ENCODE data around the gene ZSCAN10. TPM values are rescaled to one million over a fixed set of nuclear protein-coding genes. Genes with fewer than 3 reads are reported as not detected.

ZSCAN10 gene
- total and polyA plus RNA-seq, 9 of the 15 experiments (the other 6 are each of a cell fraction or from before 2014, with no cell fraction given): 0.22 TPM; not detected in 8

DNA sequence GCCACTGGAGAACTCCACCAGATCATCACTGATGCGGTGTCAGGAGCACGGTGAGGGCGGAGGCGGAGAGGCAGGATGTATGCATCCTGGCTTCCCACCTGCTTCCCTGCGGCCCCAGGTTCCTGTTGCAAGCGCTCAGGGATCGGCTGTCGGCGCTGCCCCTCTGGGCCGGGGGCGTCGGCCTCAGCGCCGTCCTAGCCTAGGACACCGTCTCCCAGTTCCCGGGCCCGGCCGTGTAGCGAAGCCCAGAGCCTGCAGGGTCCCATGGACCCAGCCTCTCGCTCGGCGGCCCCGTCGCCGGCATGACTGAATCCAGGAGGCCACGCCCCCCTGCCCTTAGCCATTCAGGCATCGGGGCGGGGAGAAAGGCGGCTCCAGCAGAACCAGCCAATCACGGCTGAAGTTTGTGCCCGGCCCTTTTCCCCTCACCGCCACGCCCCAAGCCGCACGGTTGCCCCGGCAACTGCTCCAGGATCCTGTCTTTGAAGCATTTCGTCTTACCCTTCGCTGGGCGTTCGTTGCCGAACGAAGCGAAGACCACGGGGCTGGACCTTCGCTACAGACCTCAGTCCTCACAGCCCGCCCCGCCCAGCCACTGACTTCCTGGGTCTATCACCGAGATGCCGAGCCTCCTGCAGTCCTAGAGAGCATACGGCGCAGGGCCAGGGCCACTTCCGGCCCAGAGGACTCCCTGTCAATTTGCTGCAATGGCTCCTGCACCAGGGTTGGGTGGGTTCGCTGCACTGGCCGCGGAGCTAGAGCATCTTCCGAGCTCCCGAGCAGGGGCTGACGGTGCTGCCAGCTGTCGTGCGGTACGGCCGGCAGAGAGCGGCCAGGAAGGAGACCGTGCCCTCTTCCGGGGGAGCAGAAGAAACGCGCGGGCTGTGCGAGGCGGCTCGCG is 25.1 kb upstream of the ZSCAN10 start (continued):
- TF ChIP-seq POLR2H (tag; IDR thresholded peaks at IDR 0.05; ENCODE audit: low read depth) (no peak), ZNF41 (CRISPR knock-in tag; conservative IDR thresholded peaks at IDR 0.05) (no peak), OTX1 (CRISPR knock-in tag; IDR thresholded peaks at IDR 0.05) (no peak), TAF7 (tag; IDR thresholded peaks at IDR 0.05) (peak; percentile 66; the same call in 1 of the 2 replicates), ZNF695 (CRISPR knock-in tag; IDR thresholded peaks at IDR 0.05) (no peak), ZNF184 (CRISPR knock-in tag; IDR thresholded peaks at IDR 0.05) (no peak), MYC (IDR thresholded peaks at IDR 0.05; ENCODE audit: low read depth, low read length) (peak; percentile 13; the same call in 1 of the 2 replicates), MYC (CRISPR knock-in tag; IDR thresholded peaks at IDR 0.05; ENCODE audit: borderline replicate concordance, low read depth) (0 out of 2 replicates have a peak, but pooled peaks have one; percentile 15), NFYB (IDR thresholded peaks at IDR 0.05; ENCODE audit: extremely low read depth, insufficient read length) (peak; percentile 33), FOS (IDR thresholded peaks at IDR 0.05; ENCODE audit: extremely low read depth, insufficient read length) (no peak), MIER1 (IDR thresholded peaks at IDR 0.05; ENCODE audit: low read depth) (no peak), EP400 (IDR thresholded peaks at IDR 0.05) (peak; percentile 72), ZNF12 (CRISPR knock-in tag; IDR thresholded peaks at IDR 0.05) (peak; percentile 53), ZNF79 (CRISPR knock-in tag; IDR thresholded peaks at IDR 0.05; ENCODE audit: low read depth) (no peak), CHD4 (IDR thresholded peaks at IDR 0.05; ENCODE audit: insufficient read depth, insufficient replicate concordance, low read depth, low read length, poor library complexity, severe bottlenecking) (no peak), SMARCA5 (IDR thresholded peaks at IDR 0.05) (no peak), HMGN3 (IDR thresholded peaks at IDR 0.05; ENCODE audit: borderline replicate concordance, extremely low read depth, insufficient read length, low read depth, low read length) (peak; percentile 53), DIDO1 (tag; IDR thresholded peaks at IDR 0.05; ENCODE audit: low read depth) (peak; percentile 53; the same call in 1 of the 2 replicates)
- TF ChIP-seq, protein P1, sequence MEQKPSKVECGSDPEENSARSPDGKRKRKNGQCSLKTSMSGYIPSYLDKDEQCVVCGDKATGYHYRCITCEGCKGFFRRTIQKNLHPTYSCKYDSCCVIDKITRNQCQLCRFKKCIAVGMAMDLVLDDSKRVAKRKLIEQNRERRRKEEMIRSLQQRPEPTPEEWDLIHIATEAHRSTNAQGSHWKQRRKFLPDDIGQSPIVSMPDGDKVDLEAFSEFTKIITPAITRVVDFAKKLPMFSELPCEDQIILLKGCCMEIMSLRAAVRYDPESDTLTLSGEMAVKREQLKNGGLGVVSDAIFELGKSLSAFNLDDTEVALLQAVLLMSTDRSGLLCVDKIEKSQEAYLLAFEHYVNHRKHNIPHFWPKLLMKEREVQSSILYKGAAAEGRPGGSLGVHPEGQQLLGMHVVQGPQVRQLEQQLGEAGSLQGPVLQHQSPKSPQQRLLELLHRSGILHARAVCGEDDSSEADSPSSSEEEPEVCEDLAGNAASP (IDR thresholded peaks at IDR 0.05): no peak
- TF ChIP-seq, protein P2, sequence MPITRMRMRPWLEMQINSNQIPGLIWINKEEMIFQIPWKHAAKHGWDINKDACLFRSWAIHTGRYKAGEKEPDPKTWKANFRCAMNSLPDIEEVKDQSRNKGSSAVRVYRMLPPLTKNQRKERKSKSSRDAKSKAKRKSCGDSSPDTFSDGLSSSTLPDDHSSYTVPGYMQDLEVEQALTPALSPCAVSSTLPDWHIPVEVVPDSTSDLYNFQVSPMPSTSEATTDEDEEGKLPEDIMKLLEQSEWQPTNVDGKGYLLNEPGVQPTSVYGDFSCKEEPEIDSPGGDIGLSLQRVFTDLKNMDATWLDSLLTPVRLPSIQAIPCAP (CRISPR knock-in tag; IDR thresholded peaks at IDR 0.05; ENCODE audit: borderline replicate concordance): no peak
- TF ChIP-seq, protein P3, sequence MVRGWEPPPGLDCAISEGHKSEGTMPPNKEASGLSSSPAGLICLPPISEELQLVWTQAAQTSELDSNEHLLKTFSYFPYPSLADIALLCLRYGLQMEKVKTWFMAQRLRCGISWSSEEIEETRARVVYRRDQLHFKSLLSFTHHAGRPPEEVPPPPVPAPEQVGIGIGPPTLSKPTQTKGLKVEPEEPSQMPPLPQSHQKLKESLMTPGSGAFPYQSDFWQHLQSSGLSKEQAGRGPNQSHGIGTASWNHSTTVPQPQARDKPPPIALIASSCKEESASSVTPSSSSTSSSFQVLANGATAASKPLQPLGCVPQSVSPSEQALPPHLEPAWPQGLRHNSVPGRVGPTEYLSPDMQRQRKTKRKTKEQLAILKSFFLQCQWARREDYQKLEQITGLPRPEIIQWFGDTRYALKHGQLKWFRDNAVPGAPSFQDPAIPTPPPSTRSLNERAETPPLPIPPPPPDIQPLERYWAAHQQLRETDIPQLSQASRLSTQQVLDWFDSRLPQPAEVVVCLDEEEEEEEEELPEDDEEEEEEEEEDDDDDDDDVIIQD (CRISPR knock-in tag; IDR thresholded peaks at IDR 0.05): no peak
- TF ChIP-seq, protein P4, sequence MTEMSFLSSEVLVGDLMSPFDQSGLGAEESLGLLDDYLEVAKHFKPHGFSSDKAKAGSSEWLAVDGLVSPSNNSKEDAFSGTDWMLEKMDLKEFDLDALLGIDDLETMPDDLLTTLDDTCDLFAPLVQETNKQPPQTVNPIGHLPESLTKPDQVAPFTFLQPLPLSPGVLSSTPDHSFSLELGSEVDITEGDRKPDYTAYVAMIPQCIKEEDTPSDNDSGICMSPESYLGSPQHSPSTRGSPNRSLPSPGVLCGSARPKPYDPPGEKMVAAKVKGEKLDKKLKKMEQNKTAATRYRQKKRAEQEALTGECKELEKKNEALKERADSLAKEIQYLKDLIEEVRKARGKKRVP (CRISPR knock-in tag; IDR thresholded peaks at IDR 0.05): no peak
